ENCODE results near the gene ITGB4.

ITGB4 gene

DNA sequence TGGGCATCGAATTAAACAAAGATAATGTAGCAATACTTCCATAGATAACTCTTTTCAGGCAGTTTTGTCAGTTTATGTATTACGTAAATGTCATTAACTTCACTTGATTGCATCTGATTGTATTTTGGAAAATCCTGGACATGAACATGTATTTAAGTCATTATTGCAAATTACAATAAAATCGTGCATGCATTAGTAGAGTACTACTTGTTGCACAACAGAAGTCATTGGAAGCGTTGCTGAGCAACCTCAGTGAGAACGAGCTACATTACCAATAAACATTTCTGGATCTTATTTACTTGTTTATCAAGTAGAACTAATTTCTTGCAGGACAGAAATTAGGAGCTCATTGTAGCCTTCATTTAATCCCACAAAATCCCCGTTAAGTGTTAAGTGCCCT lies 70.0 kb downstream of the ITGB4 start:
- no peak for DNase-seq (ENCODE audit: low spot score)

DNA sequence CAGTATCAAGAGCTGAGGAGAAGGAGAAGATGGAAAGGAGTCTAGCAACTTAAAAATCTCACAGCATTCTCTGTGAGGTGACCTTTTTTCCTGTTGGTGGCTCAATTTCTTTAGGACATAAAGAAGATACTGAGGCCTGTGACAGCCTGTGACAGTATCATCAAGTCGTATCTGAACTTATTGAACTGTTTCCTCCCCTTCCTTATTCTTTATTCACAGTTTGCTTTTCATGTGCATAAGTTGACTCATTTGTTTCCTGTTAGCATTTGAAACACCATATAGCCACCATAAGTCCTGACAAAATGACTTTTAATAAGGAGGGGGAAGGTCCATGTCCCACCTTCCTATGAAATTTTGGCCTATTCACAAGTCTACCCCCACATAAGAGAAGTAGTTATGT lies 72.2 kb downstream of the ITGB4 start:
- no peak for DNase-seq (ENCODE audit: low spot score)

DNA sequence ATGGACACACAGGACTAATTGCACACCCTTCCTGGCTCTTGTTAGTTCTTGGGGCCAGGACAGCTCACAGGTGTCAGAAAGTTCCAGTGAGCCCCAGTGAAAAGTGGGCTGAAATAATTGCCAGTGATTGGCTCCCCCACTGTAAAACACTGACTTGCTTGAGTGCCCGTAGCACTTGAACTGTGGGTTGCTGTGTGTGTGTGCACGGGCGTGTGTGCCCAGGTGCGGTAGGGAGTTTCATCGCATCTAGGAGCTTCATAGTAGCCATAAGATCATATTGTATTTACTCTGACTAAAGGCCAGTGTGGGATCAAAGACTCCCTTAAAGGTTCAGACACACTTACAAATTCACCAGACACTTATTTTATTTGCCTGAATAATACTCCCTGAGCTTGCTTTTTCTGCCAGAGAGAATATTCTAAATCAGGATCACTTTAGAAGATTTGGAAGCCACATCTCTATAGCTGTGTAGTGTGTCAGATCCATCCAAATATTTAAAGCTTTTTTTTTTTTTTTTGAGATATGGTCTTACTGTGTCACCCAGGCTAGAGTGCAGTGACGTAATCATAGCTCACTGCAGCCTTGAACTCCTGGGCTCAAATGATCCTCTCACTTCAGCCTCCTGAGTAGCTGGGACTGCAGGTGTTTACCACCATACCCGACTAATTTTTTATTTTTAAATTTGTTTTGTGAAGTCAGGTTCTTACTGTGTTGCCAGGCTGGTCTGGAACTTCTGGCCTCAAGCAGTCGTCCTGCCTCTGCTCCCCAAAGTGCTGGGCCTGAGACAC lies 74.8 kb downstream of the ITGB4 start:
- DNase-seq (ENCODE audit: low spot score): no peak

DNA sequence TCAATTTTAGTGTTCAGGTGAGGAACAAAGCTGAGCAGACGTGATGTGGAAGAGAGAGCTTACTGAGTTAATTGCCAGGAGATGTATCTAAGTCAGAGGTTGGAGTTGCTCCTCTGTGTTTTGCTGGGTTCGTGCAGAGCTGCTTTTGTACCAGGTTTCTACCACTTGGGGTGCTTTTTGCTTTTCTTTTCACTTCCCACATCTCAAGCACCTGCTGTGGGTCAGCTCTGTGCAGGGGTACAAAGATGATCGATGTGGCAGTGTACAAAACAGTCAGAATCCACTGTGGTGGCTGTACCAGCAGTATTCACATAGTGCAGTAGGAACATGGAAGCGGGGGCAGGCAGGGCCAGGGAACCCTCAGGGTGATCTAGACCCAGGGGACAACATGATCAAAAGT lies 78.1 kb downstream of the ITGB4 start:
- no peak for DNase-seq (ENCODE audit: low spot score)

DNA sequence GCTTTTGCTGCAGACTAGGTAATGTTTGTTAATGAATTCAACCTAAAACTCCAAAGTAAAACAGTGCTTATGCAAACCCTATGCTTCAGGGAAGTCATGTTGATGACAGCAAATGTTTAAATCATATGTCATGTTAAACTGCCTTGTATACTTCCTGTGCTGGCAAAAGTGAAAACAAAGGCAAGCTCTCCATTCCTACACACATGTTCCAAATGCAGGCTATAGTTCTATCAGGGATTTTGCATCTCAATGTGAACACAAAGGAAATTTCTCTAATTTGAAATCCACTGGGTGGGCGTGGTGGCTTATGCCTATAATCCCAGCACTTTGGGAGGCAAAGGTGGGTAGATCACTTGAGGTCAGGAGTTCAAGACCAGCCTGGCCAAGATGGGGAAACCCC lies 82.6 kb downstream of the ITGB4 start:
- no peak for DNase-seq (ENCODE audit: low spot score)

DNA sequence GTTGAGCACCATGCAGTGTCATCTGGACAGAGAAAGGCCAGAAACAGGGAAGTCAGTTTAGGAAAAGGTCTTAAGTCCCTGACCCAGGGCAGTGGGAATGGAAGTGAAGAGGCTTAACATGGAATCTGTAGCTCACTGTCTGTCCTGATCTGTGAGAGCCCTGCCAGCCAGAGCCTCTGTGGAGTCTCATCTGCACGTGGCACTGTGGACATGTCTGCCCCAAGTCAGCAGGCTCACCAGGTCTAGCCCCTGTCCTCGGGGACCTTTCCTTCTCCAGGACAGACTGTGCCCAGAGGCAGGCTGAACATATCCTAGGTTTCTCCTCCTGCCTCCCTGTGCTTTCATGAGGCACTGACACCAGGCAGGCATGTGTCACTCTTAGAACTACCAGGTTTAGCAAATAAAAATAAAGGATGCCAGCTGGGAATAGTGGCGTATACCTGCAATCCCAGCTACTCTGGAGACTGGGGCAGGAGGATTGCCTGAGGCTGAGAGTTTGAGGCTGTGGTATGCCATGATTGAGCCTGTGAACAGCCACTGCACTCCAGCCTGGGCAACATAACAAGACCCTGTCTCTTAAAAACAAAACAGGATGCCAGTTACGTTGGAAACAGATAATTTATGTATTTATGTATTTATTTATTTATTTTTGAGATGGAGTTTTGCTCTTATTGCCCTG lies 85.7 kb downstream of the ITGB4 start:
- DNase-seq (ENCODE audit: low spot score): no peak
